T-helper 2 cell (primary cell): ENCODE data around the gene C17orf50.

Source experiments
- DNase-seq, 5 experiments: peaks; one replicate each; pipeline versions ENCODE4 v3.0.0 to v3.0.0-alpha.2; 2012 to 2022

C17orf50 gene

GRCh38 chr17:35788477-35789368 is 28.0 kb downstream of the C17orf50 start:
- no peak for DNase-seq

- no peak for DNase-seq
Measured at GRCh38 chr17:35790841-35791240, 30.2 kb downstream of the C17orf50 start.

- DNase-seq: no peak
Measured at GRCh38 chr17:35791681-35792350, 31.1 kb downstream of the C17orf50 start.

GRCh38 chr17:35793257-35793656 is 32.6 kb downstream of the C17orf50 start:
- no peak for DNase-seq

- DNase-seq: peak in 4 of 5 experiments; percentile 10 to 44 (median 11)
Measured at GRCh38 chr17:35795007-35795870, 34.6 kb downstream of the C17orf50 start, which contains the start of gene MMP28. Gene MMP28 (minus strand): TSS chr17:35795641. CDS start chr17:35795377, 264 bp downstream.

GRCh38 chr17:35795871-35796265 is 35.2 kb downstream of the C17orf50 start:
- DNase-seq: no peak

GRCh38 chr17:35796942-35797341 is 36.3 kb downstream of the C17orf50 start:
- no peak for DNase-seq

- DNase-seq: no peak
Measured at GRCh38 chr17:35797370-35797769, 36.7 kb downstream of the C17orf50 start.

- DNase-seq: no peak
Measured at GRCh38 chr17:35797918-35798317, 37.2 kb downstream of the C17orf50 start.

- DNase-seq: no peak
Measured at GRCh38 chr17:35799942-35800341, 39.3 kb downstream of the C17orf50 start.

- DNase-seq: peak in 1 of 5 experiments; percentile 11
Measured at GRCh38 chr17:35801583-35802224, 41.0 kb downstream of the C17orf50 start.

GRCh38 chr17:35804658-35805192 is 44.0 kb downstream of the C17orf50 start:
- DNase-seq: peak in 2 of 5 experiments; percentile 35 to 86

- DNase-seq: no peak
Measured at GRCh38 chr17:35807371-35808144, 46.9 kb downstream of the C17orf50 start.

GRCh38 chr17:35808240-35808961 is 47.7 kb downstream of the C17orf50 start:
- no peak for DNase-seq

- peak; percentile 88 to 99 (median 94) for DNase-seq
Measured at GRCh38 chr17:35808962-35809854, 48.5 kb downstream of the C17orf50 start, which contains the start of gene TAF15. Gene TAF15 (plus strand): TSS chr17:35809484. CDS start chr17:35809570, 86 bp downstream.

- DNase-seq: no peak
Measured at GRCh38 chr17:35809855-35810461, 49.3 kb downstream of the C17orf50 start.

- DNase-seq: no peak
Measured at GRCh38 chr17:35811759-35812158, 51.1 kb downstream of the C17orf50 start.

GRCh38 chr17:35812456-35812855 is 51.8 kb downstream of the C17orf50 start:
- no peak for DNase-seq
